Lower leg skin (tissue), 3 donors: ENCODE measurements around the gene KRTAP13-2.

ENCODE experiments used
- POLR2A ChIP-seq, 2 donors: fragments of 450-650 bp; IDR thresholded peaks; one replicate each; pipeline ENCODE4 v1.6.1; 2016 to 2017; ENCODE audit warnings: antibody characterized with exemption in 2 of 2, mild to moderate bottlenecking in 1 of 2, moderate library complexity in 1 of 2
- TF ChIP-seq, protein P1 (sequence below), 3 donors: fragments of 450-650 bp; IDR thresholded peaks; one replicate each; pipeline ENCODE4 v1.5.1; 2016; ENCODE audit warnings: antibody characterized with exemption in 3 of 3, mild to moderate bottlenecking in 3 of 3, moderate library complexity in 2 of 3

GRCh38 chr21:30337276-30337744 lies 34.8 kb downstream of the KRTAP13-2 start, which contains the start of gene KRTAP27-1:
- TF ChIP-seq, protein P1, sequence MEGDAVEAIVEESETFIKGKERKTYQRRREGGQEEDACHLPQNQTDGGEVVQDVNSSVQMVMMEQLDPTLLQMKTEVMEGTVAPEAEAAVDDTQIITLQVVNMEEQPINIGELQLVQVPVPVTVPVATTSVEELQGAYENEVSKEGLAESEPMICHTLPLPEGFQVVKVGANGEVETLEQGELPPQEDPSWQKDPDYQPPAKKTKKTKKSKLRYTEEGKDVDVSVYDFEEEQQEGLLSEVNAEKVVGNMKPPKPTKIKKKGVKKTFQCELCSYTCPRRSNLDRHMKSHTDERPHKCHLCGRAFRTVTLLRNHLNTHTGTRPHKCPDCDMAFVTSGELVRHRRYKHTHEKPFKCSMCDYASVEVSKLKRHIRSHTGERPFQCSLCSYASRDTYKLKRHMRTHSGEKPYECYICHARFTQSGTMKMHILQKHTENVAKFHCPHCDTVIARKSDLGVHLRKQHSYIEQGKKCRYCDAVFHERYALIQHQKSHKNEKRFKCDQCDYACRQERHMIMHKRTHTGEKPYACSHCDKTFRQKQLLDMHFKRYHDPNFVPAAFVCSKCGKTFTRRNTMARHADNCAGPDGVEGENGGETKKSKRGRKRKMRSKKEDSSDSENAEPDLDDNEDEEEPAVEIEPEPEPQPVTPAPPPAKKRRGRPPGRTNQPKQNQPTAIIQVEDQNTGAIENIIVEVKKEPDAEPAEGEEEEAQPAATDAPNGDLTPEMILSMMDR (IDR thresholded peaks at IDR 0.05) = no peak
- no peak for TF ChIP-seq POLR2A (IDR thresholded peaks at IDR 0.05)
